Nucleus accumbens (tissue), 56 donors: Measurements from ENCODE around the gene LIPT1.
A peak's percentile ranks its signal among the peaks of the same experiment; 100 is the strongest.
"Not testable (repeated sequence)": the region's sequence is repeated elsewhere in the genome, so short reads cannot be mapped to it uniquely, and the experiment has no call there.

Source experiments
- DNase-seq, 56 donors: peaks; one replicate each; lab custom pipeline; 2025; lab: John Stamatoyannopoulos, UW

LIPT1 gene

DNA sequence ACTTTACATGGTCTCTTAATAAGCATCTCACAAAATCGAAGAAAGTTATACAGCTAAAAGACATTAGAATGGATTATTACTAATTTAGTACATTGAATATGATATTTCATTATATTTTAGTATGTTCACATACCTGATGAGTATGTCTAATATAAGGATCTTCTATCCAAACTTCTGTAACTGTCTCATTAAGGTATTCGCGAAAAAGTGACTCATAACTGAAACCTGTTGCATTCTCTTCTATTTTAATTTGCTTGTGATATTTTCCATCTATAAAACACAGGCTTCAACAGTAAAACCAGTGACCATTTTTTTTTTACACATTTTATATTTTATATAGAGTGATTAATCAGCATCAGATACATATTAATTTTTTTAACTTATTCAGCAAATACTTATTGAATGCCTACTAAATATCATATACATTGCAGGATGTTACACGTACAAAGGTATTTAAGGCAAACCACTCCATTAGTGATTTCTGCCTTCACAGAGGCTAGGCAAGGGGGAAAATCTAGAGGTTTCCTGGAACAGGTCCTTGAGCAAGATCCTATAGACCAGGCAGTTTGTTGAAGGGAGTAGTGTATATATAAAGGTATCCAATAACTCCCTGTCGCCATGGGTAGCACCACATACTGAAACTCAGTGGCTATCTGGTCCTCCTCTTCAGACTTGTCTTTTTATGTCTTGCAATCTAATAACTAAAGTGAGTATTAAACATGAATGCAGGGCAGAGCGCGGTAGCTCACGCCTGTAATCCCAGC, 16.8 kb downstream of the LIPT1 start:
- DNase-seq = no peak

DNA sequence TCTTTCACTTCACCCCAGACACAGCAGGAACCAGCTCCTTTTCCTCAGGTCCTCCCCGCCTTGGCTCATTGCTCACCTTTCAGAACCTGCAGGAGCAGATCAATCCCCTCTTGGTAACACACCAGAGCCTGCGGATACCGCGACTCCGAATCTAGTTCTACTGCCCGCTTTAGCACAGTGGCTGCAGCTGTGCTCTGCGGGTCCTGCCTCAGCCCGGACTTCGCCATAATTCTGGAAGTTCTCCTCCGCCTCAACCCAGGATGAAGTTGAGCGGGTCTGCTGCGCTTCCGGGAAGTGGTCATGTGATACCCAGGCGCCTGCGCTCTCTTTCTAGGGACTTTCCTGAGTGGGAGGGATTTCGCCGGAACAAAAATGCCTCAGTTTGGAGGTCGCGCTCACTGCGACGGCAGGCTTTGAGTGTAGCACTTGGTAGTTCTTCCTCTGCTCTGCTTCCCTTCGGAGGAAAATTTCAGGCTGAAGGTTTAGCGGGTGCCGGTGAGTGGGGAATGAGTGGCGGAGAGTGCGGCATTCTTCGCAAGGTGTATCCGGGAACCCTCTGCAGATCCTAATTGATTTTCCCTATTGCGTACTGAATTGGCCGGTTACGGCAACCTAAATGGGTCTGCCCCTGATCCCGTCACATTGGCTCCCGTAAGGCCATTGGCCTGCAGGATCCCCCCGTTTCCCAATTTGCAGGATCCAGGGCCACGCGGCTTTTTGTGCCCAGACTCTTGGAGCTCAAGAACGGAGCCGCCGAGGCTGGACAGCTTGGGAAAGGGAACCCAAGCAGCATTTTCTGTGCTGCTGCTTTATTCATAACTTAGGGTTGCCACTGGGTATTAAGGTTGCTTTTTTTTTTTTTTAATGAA, 26.2 kb downstream of the LIPT1 start, which contains the start of the genes MITD1 and MRPL30:
TSS of gene MITD1 (minus strand) at position 304 of the 869 bp plus-strand sequence. CDS start at position 227, 77 bp downstream.
TSS of gene MRPL30 (plus strand) at position 430 of the 869 bp plus-strand sequence. CDS start 5,020 bp downstream, outside the sequence.
- DNase-seq = peak; percentile 70 to 97 (median 92)

DNA sequence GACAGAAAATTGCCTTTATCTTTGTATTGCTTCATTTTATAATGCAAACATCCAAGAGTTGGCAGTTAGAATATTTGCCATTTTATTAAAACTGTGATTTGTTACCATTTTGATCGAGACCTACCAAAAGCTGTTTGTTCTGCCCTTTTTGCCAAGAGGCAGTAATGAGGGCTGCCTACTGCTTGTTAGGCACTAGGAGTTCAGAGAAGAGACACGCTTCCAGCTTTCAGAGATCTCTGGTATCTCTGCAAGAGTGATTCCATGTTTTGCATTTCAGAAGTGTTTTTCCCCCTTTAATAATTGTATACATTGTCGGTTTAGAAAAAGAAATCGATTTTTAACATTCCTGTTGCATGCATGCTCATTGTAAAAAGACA, 26.8 kb downstream of the LIPT1 start:
- no peak for DNase-seq

DNA sequence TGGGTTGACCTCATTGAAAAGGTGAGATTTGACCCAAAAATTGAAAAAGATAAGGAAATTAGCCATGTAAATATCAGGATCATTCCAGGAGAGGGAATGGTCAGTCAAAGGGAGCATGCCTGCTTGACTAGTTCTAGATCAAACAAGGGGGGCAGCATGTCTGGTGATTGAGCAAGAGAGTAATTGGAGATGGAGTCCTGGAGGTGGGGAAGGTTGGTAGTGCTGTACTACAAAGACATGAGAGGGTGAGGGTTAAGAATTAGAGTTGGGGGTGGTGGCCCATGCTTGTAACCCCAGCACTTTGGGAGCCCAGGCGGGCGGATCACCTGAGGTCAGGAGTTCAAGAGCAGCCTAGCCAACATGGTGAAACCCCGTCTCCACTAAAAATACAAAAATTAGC, 28.3 kb downstream of the LIPT1 start:
- DNase-seq = no peak

DNA sequence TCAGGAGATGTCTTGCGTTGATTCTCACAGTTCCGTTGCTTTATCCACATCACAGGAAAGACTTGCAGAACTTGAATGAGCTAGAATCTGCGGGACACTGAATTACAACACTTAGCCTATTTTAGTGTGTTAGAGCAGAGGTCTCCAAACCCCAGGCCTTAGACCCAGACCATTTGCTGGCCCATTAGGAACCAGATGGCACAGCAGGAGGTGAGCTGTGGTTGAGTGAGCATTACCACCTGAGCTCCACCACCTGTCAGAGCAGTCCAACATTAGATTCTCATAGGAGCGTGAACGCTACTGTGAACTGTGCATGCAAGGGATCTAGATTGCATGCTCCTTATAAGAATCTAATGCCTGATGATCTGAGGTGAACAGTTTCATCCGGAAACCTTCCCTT, 30.0 kb downstream of the LIPT1 start:
- DNase-seq = no peak

DNA sequence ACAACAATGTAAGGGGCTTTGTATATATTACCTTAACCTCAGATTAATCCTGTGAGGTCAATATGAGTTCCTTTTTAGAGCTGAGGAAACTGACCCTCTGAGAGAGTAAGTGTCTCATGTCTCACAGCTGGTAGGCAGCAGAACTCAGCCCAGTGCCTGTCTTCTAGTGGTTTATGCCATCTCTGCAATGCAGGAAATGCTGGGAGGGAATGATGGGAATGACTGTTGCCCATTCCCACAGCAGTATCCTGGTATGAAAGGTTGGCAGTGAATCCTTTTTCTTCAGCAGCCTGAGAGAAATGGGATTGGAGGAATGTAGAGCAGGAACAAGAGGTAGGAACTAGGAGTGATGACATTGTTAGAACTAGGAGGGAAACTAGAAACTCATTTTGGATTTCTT, 32.2 kb downstream of the LIPT1 start:
- no peak for DNase-seq

DNA sequence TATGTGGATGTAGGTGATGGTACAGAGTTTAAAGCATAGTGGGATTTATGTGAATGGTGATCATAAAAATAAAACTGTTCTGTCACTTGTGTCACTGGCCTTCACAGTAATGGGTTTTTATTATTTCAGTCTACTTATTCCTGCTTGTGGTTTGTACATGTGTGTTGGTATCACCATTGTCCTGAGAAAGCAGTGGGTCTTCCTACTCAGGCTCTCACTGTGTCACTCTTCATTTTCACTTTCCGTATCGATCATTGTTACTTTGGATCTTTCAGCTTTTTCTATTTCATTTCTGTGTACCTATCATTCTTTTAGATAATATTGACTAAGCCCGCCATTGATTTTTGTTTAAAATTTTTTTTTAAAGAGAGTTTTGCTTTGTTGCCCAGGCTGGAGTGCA, 33.6 kb downstream of the LIPT1 start:
- DNase-seq = no peak

DNA sequence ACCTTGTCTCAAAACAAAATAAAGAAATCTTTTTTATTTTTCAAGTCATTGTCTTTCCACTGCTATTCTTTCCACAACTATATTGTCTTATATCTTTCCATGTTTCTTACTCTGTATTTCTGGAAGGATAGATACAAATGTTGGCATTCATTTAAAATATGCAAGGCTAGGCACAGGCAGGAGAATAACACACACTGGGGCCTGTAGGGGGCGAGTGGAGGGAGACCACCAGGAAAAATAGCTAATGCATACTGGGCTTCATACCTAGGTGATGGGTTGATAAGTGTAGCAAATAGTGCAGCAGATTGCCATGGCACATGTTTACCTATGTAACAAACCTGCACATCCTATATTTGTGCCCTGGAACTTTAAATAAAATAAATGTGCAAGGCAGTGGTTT, 35.8 kb downstream of the LIPT1 start:
- no peak for DNase-seq

DNA sequence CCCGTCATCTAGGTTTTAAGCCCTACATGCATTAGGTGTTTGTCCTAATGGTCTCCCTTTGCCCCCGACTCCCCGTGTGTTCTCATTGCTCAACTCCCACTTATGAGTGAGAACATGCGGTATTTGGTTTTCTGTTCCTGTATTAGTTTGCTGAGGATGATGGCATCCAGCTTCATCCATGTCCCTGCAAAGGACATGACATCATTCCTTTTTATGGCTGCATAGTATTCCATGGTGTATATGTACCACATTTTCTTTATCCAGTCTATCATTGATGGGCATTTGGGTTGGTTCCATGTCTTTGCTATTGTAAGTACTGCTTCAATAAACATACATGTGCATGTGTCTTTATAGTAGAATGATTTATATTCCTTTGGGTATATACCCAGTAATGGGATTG, 37.6 kb downstream of the LIPT1 start:
- not testable (repeated sequence) for DNase-seq

DNA sequence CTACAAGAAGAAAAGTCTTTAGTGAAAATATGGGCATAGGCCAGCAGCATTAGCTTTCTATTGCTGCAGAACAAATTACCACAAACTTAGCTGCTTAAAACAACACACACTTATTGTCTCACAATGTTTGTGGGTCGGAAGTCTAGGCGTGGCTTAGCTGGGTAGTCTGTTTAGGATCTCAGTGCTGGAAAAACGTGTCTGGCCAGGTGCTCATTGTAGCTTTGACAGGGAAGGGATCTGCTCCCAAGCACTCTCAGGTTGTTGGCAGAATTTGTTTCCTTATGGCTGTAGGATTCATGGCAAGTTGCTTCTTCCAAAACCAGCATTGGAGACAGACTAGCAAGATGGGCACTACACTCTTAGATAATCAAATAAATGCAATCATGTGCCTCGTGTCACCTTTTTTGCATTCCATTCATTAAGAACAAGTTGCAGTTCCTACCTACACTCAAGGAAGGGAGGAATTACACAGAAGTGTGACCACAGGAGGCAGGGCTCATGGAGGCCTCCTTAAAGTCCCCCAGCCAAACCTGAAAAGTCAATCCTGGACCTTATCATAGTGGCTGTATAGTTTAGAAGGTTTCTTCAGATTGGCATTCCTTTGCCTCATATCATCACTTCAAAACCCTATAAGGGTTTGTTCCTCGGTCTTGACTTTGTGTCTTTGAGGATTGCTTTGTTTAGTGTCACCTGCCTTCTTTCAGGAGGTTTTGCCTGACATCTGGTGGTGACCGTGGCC, 43.5 kb downstream of the LIPT1 start:
- DNase-seq = no peak

DNA sequence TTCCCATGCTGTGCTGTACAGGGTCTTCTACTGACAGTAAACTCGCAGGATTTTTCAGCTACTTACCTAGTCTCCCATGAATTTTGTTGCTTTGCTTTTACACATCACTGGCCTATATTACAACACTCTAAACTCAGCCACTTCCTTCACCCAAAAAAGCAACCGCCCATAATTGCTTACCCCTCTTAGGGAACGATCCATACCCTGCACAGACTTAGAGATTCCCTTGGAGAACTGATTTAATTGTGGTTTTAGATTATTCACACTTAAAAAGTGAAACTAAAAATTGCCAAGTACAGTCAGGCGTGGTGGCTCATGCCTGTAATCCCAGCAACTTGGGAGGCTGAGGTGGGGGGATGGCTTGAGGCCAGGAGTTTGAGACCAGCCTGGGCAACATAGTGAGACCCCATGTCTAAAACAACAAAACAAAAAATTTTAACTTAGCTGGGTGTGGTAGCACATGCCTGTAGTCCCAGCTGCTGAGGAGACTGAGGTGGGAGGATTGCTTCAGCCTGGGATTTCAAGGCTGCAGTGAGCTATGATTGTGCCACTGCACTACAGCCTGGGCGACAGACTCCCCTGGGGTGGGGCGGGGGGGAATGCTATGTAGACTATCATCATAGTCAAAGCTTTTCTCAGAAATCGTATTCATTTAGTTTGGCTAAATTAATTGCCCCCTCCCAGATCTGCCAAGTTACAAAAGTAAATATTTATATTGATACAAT, 45.5 kb downstream of the LIPT1 start:
- no peak for DNase-seq

DNA sequence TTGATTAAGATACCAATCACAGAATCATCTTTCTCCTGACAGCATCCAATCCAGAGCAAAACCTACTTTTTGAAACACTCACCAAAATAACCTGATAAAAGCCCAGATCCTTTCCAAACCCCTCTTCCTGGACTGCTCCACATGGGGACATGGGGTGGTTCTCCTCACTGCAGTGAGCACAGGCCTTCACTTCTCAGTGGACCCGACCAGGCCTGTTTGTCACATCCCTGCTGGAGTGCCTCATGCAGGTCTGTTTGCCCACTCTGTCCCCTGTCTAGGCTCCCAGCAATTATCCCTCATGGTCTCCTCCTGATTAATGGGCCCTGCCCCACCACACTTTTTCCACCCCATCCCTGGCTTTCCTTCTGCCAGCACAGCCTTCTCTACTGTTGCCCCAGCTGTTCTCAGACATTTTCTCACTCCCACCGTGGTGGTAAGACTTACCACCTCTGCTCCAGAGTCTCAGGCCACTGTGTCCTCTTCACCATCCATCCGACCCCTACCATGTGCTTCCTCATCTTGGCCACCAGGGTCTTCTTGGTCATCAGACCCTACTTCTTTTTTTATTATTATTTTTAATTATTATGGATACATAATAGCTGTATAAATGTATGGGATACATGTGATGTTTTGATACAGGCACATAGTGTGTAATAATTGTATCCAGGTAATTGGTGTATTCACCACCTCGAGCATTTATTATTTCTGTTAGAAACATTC, 47.4 kb downstream of the LIPT1 start:
- DNase-seq = no peak

DNA sequence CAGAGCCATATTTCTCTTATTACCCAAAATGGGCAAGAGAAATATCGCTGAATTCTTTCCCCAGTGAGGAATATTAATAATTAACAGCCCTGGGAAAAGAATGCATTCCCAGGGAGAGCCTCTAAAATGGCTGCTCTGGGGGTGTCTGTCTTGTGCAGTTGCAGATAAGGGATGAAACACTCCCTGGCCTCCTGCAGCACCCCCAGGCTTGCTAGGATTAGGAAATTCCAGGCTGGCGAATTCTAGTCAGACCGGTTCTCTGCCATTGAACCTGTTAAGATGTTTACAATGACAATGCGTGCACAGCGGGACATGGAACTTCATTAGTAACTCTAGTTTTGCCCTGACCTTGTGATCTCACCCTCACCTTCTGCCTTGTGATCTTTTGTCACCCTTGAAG, 50.7 kb downstream of the LIPT1 start:
- DNase-seq = no peak
